Measurements from ENCODE around the gene CD55. TPM values are rescaled to one million over a fixed set of nuclear protein-coding genes. Genes with fewer than 3 reads are reported as not detected.

CD55 gene
- total RNA-seq, 1 experiment from 2014 or later, result 17.3 TPM

DNA sequence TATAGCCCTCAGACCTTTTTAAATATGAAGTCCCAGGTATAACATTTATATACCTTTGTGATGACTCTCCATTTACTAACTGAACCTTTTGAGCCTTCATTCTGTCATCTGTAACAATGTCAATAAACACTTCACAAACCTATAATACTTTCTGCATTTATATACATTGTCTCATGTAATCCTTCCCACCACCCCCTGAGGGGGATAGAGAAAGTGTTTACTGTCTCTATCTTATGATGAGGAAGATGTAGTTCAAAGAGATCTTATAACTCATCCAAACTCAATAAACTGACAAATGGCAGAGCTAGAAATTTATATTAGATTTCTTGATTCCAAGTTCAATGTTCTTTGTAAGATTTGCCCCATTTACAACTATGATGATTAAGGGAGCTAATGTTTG is 84.3 kb downstream of the CD55 start:
- no peak overlapping the region for H2BK12ac ChIP-seq (ENCODE audit: insufficient read length, low read depth, low read length)
- no peak overlapping the region for H2BK5ac ChIP-seq (ENCODE audit: insufficient read length, low read length)
- Mint-ChIP-seq H3K27ac (no peak overlapping the region), H3K4me1 (no peaks in the 10 kb centered on the region), H3K27me3 (ENCODE audit: low read depth) (peaks cover 2% of the 10 kb centered on the region), H3K9me3 (no peaks in the 10 kb centered on the region; a peak in 1 of 5 replicates), H3K36me3 (ENCODE audit: insufficient read depth in 1 of 3, low read depth in 3 of 3) (no peaks in the 10 kb centered on the region), H3K4me3 (no peak overlapping the region)
- no peak overlapping the region for H4K5ac ChIP-seq (ENCODE audit: insufficient read length, low read depth, low read length)
- no peaks in the 10 kb centered on the region for H3K9me3 ChIP-seq (ENCODE audit: control insufficient read depth, low read depth, low read length)
- H2BK15ac ChIP-seq (ENCODE audit: low read depth, low read length), result no peak overlapping the region
- no peak overlapping the region for H3K4me2 ChIP-seq (ENCODE audit: insufficient read depth, insufficient read length, low read length)
- H4K20me1 ChIP-seq (ENCODE audit: control insufficient read depth, insufficient read depth, insufficient read length), result no peaks in the 10 kb centered on the region
- H3T11ph ChIP-seq (ENCODE audit: low read length), result no peak overlapping the region
- TF ChIP-seq, protein P1, sequence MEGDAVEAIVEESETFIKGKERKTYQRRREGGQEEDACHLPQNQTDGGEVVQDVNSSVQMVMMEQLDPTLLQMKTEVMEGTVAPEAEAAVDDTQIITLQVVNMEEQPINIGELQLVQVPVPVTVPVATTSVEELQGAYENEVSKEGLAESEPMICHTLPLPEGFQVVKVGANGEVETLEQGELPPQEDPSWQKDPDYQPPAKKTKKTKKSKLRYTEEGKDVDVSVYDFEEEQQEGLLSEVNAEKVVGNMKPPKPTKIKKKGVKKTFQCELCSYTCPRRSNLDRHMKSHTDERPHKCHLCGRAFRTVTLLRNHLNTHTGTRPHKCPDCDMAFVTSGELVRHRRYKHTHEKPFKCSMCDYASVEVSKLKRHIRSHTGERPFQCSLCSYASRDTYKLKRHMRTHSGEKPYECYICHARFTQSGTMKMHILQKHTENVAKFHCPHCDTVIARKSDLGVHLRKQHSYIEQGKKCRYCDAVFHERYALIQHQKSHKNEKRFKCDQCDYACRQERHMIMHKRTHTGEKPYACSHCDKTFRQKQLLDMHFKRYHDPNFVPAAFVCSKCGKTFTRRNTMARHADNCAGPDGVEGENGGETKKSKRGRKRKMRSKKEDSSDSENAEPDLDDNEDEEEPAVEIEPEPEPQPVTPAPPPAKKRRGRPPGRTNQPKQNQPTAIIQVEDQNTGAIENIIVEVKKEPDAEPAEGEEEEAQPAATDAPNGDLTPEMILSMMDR (conservative IDR thresholded peaks at IDR 0.05), result no peak
- no peak overlapping the region for H3K4ac ChIP-seq (ENCODE audit: low read depth, low read length)
- H3K18ac ChIP-seq (ENCODE audit: insufficient read length, low read depth, low read length), result no peak overlapping the region
- H2BK20ac ChIP-seq (ENCODE audit: low read depth, low read length, poor library complexity, severe bottlenecking), result no peak overlapping the region
- H3K4me1 ChIP-seq (ENCODE audit: insufficient read depth, low read length), result no peaks in the 10 kb centered on the region
- H2AFZ ChIP-seq (ENCODE audit: low read length), result no peak overlapping the region
- no peak overlapping the region for H3K27ac ChIP-seq (ENCODE audit: insufficient read length, low read depth, low read length)
- no peaks in the 10 kb centered on the region for H3K79me1 ChIP-seq (ENCODE audit: insufficient read depth, low read depth, low read length, poor library complexity, severe bottlenecking)
- no peak overlapping the region for H3K14ac ChIP-seq (ENCODE audit: insufficient read depth, low read length)
- no peak overlapping the region for H2AK5ac ChIP-seq (ENCODE audit: insufficient read length, low read length)
- H3K79me2 ChIP-seq (ENCODE audit: insufficient read depth, low read length), result no peaks in the 10 kb centered on the region
- no peak overlapping the region for H2BK120ac ChIP-seq (ENCODE audit: low read depth, low read length, poor library complexity, severe bottlenecking)
- no peaks in the 10 kb centered on the region for H3K23me2 ChIP-seq (ENCODE audit: insufficient read length, low read depth, low read length, poor library complexity, severe bottlenecking)
- H3K27me3 ChIP-seq (ENCODE audit: insufficient read depth, low read length), result no peaks in the 10 kb centered on the region
- H3K9ac ChIP-seq (ENCODE audit: extremely low read depth, insufficient read length, low read length), result no peak overlapping the region
- H4K8ac ChIP-seq (replicated peaks; ENCODE audit: insufficient read length, low read depth, low read length), result no peak overlapping the region
- H3K56ac ChIP-seq (ENCODE audit: insufficient read length, low read depth, low read length), result no peak overlapping the region
- DNase-seq, result no peak
- H3K23ac ChIP-seq (ENCODE audit: insufficient read length, low read depth, low read length), result no peak overlapping the region
- H4K91ac ChIP-seq (ENCODE audit: insufficient read length, low read depth, low read length), result no peak overlapping the region
